TTC549 (cell line): ENCODE results near the gene AGBL1.
"Not testable (repeated sequence)": the region's sequence is repeated elsewhere in the genome, so short reads cannot be mapped to it uniquely, and the experiment has no call there.

Source experiments
- FAIRE-seq: peaks from 2 replicates; lab custom pipeline; 2012; peaks lifted over from hg19 to GRCh38; lab: Jason Lieb, UNC

AGBL1 gene

GRCh38 chr15:86082619-86083380 is 3.1 kb downstream of the AGBL1 start:
- FAIRE-seq, result no peak

GRCh38 chr15:86087808-86088207 is 8.1 kb downstream of the AGBL1 start:
- no peak for FAIRE-seq

GRCh38 chr15:86089422-86089821 is 9.8 kb downstream of the AGBL1 start:
- no peak for FAIRE-seq

GRCh38 chr15:86101818-86102217 is 22.1 kb downstream of the AGBL1 start:
- FAIRE-seq, result no peak

GRCh38 chr15:86103825-86104224 is 24.2 kb downstream of the AGBL1 start:
- FAIRE-seq, result no peak

- FAIRE-seq, result no peak
Observed at GRCh38 chr15:86106306-86106705, 26.6 kb downstream of the AGBL1 start.

- FAIRE-seq, result no peak
Observed at GRCh38 chr15:86115145-86115801, 35.6 kb downstream of the AGBL1 start.

GRCh38 chr15:86121568-86122225 is 42.0 kb downstream of the AGBL1 start:
- no peak for FAIRE-seq

- not testable (repeated sequence) for FAIRE-seq
Observed at GRCh38 chr15:86122691-86123391, 43.2 kb downstream of the AGBL1 start.

- no peak for FAIRE-seq
Observed at GRCh38 chr15:86125775-86126174, 46.1 kb downstream of the AGBL1 start.

GRCh38 chr15:86127547-86127946 is 47.9 kb downstream of the AGBL1 start:
- FAIRE-seq, result no peak

GRCh38 chr15:86135041-86135440 is 55.4 kb downstream of the AGBL1 start:
- FAIRE-seq, result no peak

GRCh38 chr15:86136861-86137260 is 57.2 kb downstream of the AGBL1 start:
- FAIRE-seq, result no peak

- no peak for FAIRE-seq
Observed at GRCh38 chr15:86138798-86139197, 59.1 kb downstream of the AGBL1 start.

GRCh38 chr15:86139828-86140227 is 60.2 kb downstream of the AGBL1 start:
- FAIRE-seq, result no peak

GRCh38 chr15:86154705-86155104 is 75.0 kb downstream of the AGBL1 start:
- no peak for FAIRE-seq

GRCh38 chr15:86155551-86155950 is 75.9 kb downstream of the AGBL1 start:
- FAIRE-seq, result no peak

- no peak for FAIRE-seq
Observed at GRCh38 chr15:86157606-86158293, 78.1 kb downstream of the AGBL1 start.

- FAIRE-seq, result no peak
Observed at GRCh38 chr15:86159468-86159867, 79.8 kb downstream of the AGBL1 start.

GRCh38 chr15:86161250-86161649 is 81.6 kb downstream of the AGBL1 start:
- no peak for FAIRE-seq

- FAIRE-seq, result no peak
Observed at GRCh38 chr15:86162172-86162591, 82.5 kb downstream of the AGBL1 start.

- no peak for FAIRE-seq
Observed at GRCh38 chr15:86162641-86163040, 83.0 kb downstream of the AGBL1 start.
